IMR-90 (cell line): ENCODE data around the gene YPEL5. TPM values are rescaled to one million over a fixed set of nuclear protein-coding genes. Genes with fewer than 3 reads are reported as not detected.

Experiments used
- ATAC-seq: fragments of 200-7000 bp; cut with Tn5 transposase; 2 replicates; pipeline ENCODE4 v1.9.1; 2020; ENCODE audit warnings: low read depth, mild to moderate bottlenecking, moderate library complexity
- BruUV-seq: library from RNA; stranded (reverse); fragments of 400-500 nt; replicated peaks from 2 replicates; lab custom pipeline; 2021; lab: Mats Ljungman, UMichigan
- CTCF ChIA-PET: fragments of 300-600 bp; formaldehyde crosslinking; extraction: SDS; loops from one replicate; lab custom pipeline; 2021; ENCODE audit warnings: antibody characterized with exemption; lab: Yijun Ruan, JAX
- POLR2A ChIA-PET: fragments of 300-600 bp; sonication (Branson Sonifier 250); formaldehyde crosslinking; loops from one replicate; lab custom pipeline; 2022; ENCODE audit warnings: antibody characterized with exemption; ENCODE audit not compliant: unreplicated experiment; lab: Charles Lee
- DNase-seq: peaks from one replicate; pipeline ENCODE4 v3.0.0; 2013
- H2AFZ ChIP-seq: replicated peaks from 2 replicates; pipeline ENCODE3; 2013; ENCODE audit warnings: low read length, mild to moderate bottlenecking; ENCODE audit not compliant: poor library complexity
- H2AK5ac ChIP-seq: 2 replicates; pipeline ENCODE4 v1.6.1; 2013; ENCODE audit warnings: low read depth, low read length, inconsistent platforms
- H2AK9ac ChIP-seq: replicated peaks from 2 replicates; pipeline ENCODE3; 2013; ENCODE audit warnings: mild to moderate bottlenecking, low read depth, low read length, moderate library complexity; ENCODE audit not compliant: poor library complexity
- H2BK120ac ChIP-seq: 2 replicates; pipeline ENCODE4 v1.6.1; 2013; ENCODE audit warnings: low read depth, low read length, inconsistent platforms
- H2BK15ac ChIP-seq: 3 replicates; pipeline ENCODE4 v1.6.1; 2013; ENCODE audit warnings: low read depth, low read length, inconsistent platforms
- H2BK20ac ChIP-seq: 2 replicates; pipeline ENCODE4 v1.6.1; 2013; ENCODE audit warnings: low read depth, mild to moderate bottlenecking, inconsistent platforms, low read length, moderate library complexity
- H2BK5ac ChIP-seq: 2 replicates; pipeline ENCODE4 v1.6.1; 2013; ENCODE audit warnings: mild to moderate bottlenecking, low read depth, low read length, inconsistent platforms; ENCODE audit not compliant: poor library complexity, severe bottlenecking
- H3K14ac ChIP-seq: replicated peaks from 2 replicates; pipeline ENCODE4 v1.6.1; 2013; ENCODE audit warnings: low read depth, low read length, inconsistent platforms
- H3K18ac ChIP-seq: 2 replicates; pipeline ENCODE4 v1.6.1; 2013; ENCODE audit warnings: low read depth, low read length, control low read depth
- H3K23ac ChIP-seq: 2 replicates; pipeline ENCODE4 v1.6.1; 2013; ENCODE audit warnings: low read depth, low read length, inconsistent platforms
- H3K27ac ChIP-seq: 2 replicates; pipeline ENCODE4 v1.5.1; 2013; ENCODE audit warnings: mild to moderate bottlenecking, control low read depth, low read length; ENCODE audit not compliant: insufficient read depth
- H3K27me3 ChIP-seq: 2 replicates; pipeline ENCODE4 v1.6.1; 2013; ENCODE audit warnings: low read length; ENCODE audit not compliant: control insufficient read depth, insufficient read depth
- H3K36me3 ChIP-seq: 2 replicates; pipeline ENCODE4 v1.6.1; 2013; ENCODE audit warnings: low read length, mixed read lengths; ENCODE audit not compliant: control insufficient read depth, insufficient read depth
- H3K4ac ChIP-seq: 2 replicates; pipeline ENCODE4 v1.6.1; 2013; ENCODE audit warnings: low read depth, low read length, inconsistent platforms
- H3K4me1 ChIP-seq: 2 replicates; pipeline ENCODE4 v1.6.1; 2013; ENCODE audit warnings: low read length, mixed read lengths; ENCODE audit not compliant: control insufficient read depth, insufficient read depth
- H3K4me2 ChIP-seq: 2 replicates; pipeline ENCODE4 v1.6.1; 2013; ENCODE audit warnings: low read depth, mild to moderate bottlenecking, control low read depth, low read length, moderate library complexity
- H3K4me3 ChIP-seq: 2 replicates; pipeline ENCODE4 v1.5.1; 2013; ENCODE audit warnings: low read depth, mild to moderate bottlenecking, control low read depth, low read length, moderate library complexity; ENCODE audit not compliant: insufficient read depth
- H3K56ac ChIP-seq: 2 replicates; pipeline ENCODE4 v1.6.1; 2013; ENCODE audit warnings: low read length, inconsistent platforms; ENCODE audit not compliant: insufficient read depth; ENCODE audit errors: extremely low read depth
- H3K79me1 ChIP-seq, 2 experiments: 2 replicates each; pipeline ENCODE4 v1.6.1; 2013; ENCODE audit warnings: low read length in 2 of 2, inconsistent platforms in 1 of 2, low read depth in 1 of 2
- H3K9ac ChIP-seq: 2 replicates; pipeline ENCODE4 v1.6.1; 2013; ENCODE audit warnings: low read depth, low read length, control low read depth
- H3K9me1 ChIP-seq: 2 replicates; pipeline ENCODE4 v1.6.1; 2013; ENCODE audit warnings: low read length, inconsistent platforms; ENCODE audit not compliant: insufficient read depth
- H3K9me3 ChIP-seq: 2 replicates; pipeline ENCODE4 v1.6.1; 2013; ENCODE audit warnings: low read length; ENCODE audit not compliant: control insufficient read depth, insufficient read depth
- H4K20me1 ChIP-seq: 2 replicates; pipeline ENCODE4 v1.6.1; 2013; ENCODE audit warnings: low read length, inconsistent platforms; ENCODE audit not compliant: insufficient read depth
- H4K5ac ChIP-seq: 2 replicates; pipeline ENCODE4 v1.6.1; 2013; ENCODE audit warnings: mild to moderate bottlenecking, low read depth, low read length, control low read depth
- H4K8ac ChIP-seq, 2 experiments: 2 replicates each; pipeline ENCODE4 v1.6.1; 2013; ENCODE audit warnings: low read depth in 2 of 2, low read length in 2 of 2, control low read depth in 1 of 2, inconsistent platforms in 1 of 2
- H4K91ac ChIP-seq: 2 replicates; pipeline ENCODE4 v1.6.1; 2013; ENCODE audit warnings: low read depth, low read length, inconsistent platforms; ENCODE audit not compliant: insufficient read depth
- BHLHE40 ChIP-seq: fragments of 150-350 bp; IDR thresholded peaks from 2 replicates; pipeline ENCODE4 v1.6.1; 2016; ENCODE audit warnings: mild to moderate bottlenecking, low read depth, low read length
- CEBPB ChIP-seq: IDR thresholded peaks from 2 replicates; pipeline ENCODE4 v1.6.1; 2012; ENCODE audit warnings: low read depth, low read length, improper control_type of control experiment
- CHD1 ChIP-seq: IDR thresholded peaks from 2 replicates; pipeline ENCODE4 v1.6.1; 2012; ENCODE audit warnings: low read depth, low read length, improper control_type of control experiment
- FOS ChIP-seq: fragments of 150-350 bp; IDR thresholded peaks from 2 replicates; pipeline ENCODE4 v1.6.1; 2016; ENCODE audit warnings: low read depth, low read length
- MAFK ChIP-seq: IDR thresholded peaks from 2 replicates; pipeline ENCODE4 v1.6.1; 2012; ENCODE audit warnings: low read depth, low read length, improper control_type of control experiment
- MAZ ChIP-seq: IDR thresholded peaks from 2 replicates; pipeline ENCODE4 v1.6.1; 2012; ENCODE audit warnings: low read depth, mild to moderate bottlenecking, low read length, improper control_type of control experiment, moderate library complexity, borderline replicate concordance
- MXI1 ChIP-seq: IDR thresholded peaks from 2 replicates; pipeline ENCODE4 v1.6.1; 2012; ENCODE audit warnings: low read depth, mild to moderate bottlenecking, low read length, moderate library complexity, borderline replicate concordance
- NFE2L2 ChIP-seq: fragments of 150-350 bp; IDR thresholded peaks from 2 replicates; pipeline ENCODE4 v1.6.1; 2016; ENCODE audit warnings: low read depth, mild to moderate bottlenecking, low read length
- POLR2A ChIP-seq: IDR thresholded peaks from 2 replicates; pipeline ENCODE4 v1.6.1; 2012; ENCODE audit warnings: mild to moderate bottlenecking, low read depth, low read length
- RAD21 ChIP-seq: IDR thresholded peaks from 2 replicates; pipeline ENCODE4 v1.6.1; 2012; ENCODE audit warnings: low read length, improper control_type of control experiment
- RCOR1 ChIP-seq: IDR thresholded peaks from 2 replicates; pipeline ENCODE4 v1.6.1; 2012; ENCODE audit warnings: mild to moderate bottlenecking, low read length, improper control_type of control experiment; ENCODE audit not compliant: insufficient replicate concordance
- RFX5 ChIP-seq: IDR thresholded peaks from 2 replicates; pipeline ENCODE4 v1.8.0; 2012; ENCODE audit warnings: low read depth, mild to moderate bottlenecking, low read length, moderate library complexity
- SMC3 ChIP-seq: fragments of 150-350 bp; IDR thresholded peaks from 2 replicates; pipeline ENCODE4 v1.6.1; 2016; ENCODE audit warnings: low read depth, mild to moderate bottlenecking, antibody characterized with exemption, low read length, moderate library complexity
- USF2 ChIP-seq: fragments of 150-350 bp; IDR thresholded peaks from 2 replicates; pipeline ENCODE4 v1.6.1; 2017; ENCODE audit warnings: mild to moderate bottlenecking, antibody characterized with exemption, low read length, low read depth
- WGBS, 2 experiments: methylation state at CpG; one replicate each; pipeline versions ENCODE4 v1.1.5 to v1.1.7; 2013; ENCODE audit warnings: missing lambda C conversion rate in 2 of 2; ENCODE audit not compliant: insufficient read length in 1 of 2; ENCODE audit errors: extremely low coverage in 2 of 2; 5-methylcytosine and 5-hydroxymethylcytosine counted together
- dilution Hi-C: fragments of 300-500 bp; cut with HindIII; formaldehyde crosslinking; loops from one replicate; pipeline ENCODE4 v1.14.3; 2018; ENCODE audit warnings: low sequenced_read_pairs; ENCODE audit not compliant: unreplicated experiment
- in situ Hi-C: fragments of 300-500 bp; cut with MboI; formaldehyde crosslinking; loops from 3 replicates; pipeline ENCODE4 v1.14.3; 2019; ENCODE audit warnings: low sequenced_read_pairs, inconsistent platforms, mixed read lengths
- intact Hi-C: fragments of 100-400 bp; cut with micrococcal nuclease; formaldehyde crosslinking; loops from 2 replicates; pipeline ENCODE4 v1.10.0; 2022
- polyA plus RNA-seq, 3 experiments: library from polyadenylated mRNA; depleted of rRNA; stranded (reverse); fragments of >200 nt; gene quantifications; 2 replicates each; pipeline ENCODE4 v1.2.3, GENCODE V29; 2012; ENCODE audit warnings: low replicate concordance in 1 of 3
- total RNA-seq: library from RNA; depleted of rRNA; stranded (reverse); fragments of >200 nt; gene quantifications from 2 replicates; pipeline ENCODE4 v1.2.3, GENCODE V29; 2012
- TF ChIP-seq, protein P1 (sequence below): conservative IDR thresholded peaks from 2 replicates; pipeline ENCODE4 v1.5.1; 2012; ENCODE audit warnings: mild to moderate bottlenecking, low read depth, low read length, improper control_type of control experiment
- TF ChIP-seq, protein P2 (sequence below): fragments of 150-350 bp; IDR thresholded peaks from 2 replicates; pipeline ENCODE4 v1.6.1; 2016; ENCODE audit warnings: low read depth, mild to moderate bottlenecking, low read length, moderate library complexity, borderline replicate concordance

YPEL5 gene
- total and polyA plus RNA-seq, 2 of the 4 experiments (the other 2 are of a cell fraction): 40.7 to 62.6 TPM

DNA sequence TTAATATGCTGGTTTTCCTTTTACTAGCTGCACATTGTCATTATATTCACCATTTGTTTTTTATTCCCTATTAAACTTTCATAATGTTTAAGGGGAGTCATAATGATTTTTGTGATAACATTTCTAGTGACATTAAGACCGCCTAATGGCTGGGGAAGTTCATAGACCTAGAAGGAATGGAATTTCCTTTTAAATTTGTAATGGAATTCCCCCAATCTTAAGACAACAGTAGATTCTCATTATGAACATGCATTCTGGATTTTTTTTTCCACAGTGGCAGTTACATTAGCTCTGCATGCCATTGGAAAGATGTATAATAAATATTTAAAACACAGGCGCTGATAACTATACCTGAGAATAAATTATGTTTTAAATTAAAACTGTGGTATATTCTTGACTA, 8.4 kb downstream of the YPEL5 start:
- ChIA-PET POLR2A (no interaction called here), CTCF (interaction anchor here (1.2 to 2.9 kb wide), 2 partner anchors 9 to 556 kb away, joined by 4 to 20 read pairs; no protein-coding TSS in a partner anchor)
- no CpG with 5 or more reads among the region's 2 CpGs for WGBS, 2 experiments
- H4K8ac ChIP-seq: no peak overlapping the region
- H3K9me1 ChIP-seq: no peaks in the 10 kb centered on the region
- H2BK15ac ChIP-seq: no peak overlapping the region
- no TSS peak for BruUV-seq
- H3K4me1 ChIP-seq: peaks cover 2% of the 10 kb centered on the region; the same call in 1 of the 2 replicates
- H3K27ac ChIP-seq: no peak overlapping the region
- no peak overlapping the region for H2AK9ac ChIP-seq
- no peak overlapping the region for H2BK20ac ChIP-seq
- dilution Hi-C loops (no loop called here), in situ Hi-C loops (loop anchor here (25.0 kb wide), 2 partner anchors 1007 to 1182 kb away; no protein-coding TSS in a partner anchor), intact Hi-C loops (no loop called here)
- H3K4me3 ChIP-seq: no peak overlapping the region
- no peaks in the 10 kb centered on the region for H3K27me3 ChIP-seq
- H3K18ac ChIP-seq: no peak overlapping the region
- H3K79me1 ChIP-seq: peaks cover 25 to 40% of the 10 kb centered on the region in 2 experiments
- no peak overlapping the region for H2AK5ac ChIP-seq
- TF ChIP-seq MAFK: no peak
- TF ChIP-seq BHLHE40: no peak
- TF ChIP-seq, protein P1, sequence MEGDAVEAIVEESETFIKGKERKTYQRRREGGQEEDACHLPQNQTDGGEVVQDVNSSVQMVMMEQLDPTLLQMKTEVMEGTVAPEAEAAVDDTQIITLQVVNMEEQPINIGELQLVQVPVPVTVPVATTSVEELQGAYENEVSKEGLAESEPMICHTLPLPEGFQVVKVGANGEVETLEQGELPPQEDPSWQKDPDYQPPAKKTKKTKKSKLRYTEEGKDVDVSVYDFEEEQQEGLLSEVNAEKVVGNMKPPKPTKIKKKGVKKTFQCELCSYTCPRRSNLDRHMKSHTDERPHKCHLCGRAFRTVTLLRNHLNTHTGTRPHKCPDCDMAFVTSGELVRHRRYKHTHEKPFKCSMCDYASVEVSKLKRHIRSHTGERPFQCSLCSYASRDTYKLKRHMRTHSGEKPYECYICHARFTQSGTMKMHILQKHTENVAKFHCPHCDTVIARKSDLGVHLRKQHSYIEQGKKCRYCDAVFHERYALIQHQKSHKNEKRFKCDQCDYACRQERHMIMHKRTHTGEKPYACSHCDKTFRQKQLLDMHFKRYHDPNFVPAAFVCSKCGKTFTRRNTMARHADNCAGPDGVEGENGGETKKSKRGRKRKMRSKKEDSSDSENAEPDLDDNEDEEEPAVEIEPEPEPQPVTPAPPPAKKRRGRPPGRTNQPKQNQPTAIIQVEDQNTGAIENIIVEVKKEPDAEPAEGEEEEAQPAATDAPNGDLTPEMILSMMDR: no peak
- no peak for TF ChIP-seq FOS
- no peak for TF ChIP-seq USF2
- TF ChIP-seq RFX5: no peak
- TF ChIP-seq NFE2L2: no peak
- TF ChIP-seq, protein P2, sequence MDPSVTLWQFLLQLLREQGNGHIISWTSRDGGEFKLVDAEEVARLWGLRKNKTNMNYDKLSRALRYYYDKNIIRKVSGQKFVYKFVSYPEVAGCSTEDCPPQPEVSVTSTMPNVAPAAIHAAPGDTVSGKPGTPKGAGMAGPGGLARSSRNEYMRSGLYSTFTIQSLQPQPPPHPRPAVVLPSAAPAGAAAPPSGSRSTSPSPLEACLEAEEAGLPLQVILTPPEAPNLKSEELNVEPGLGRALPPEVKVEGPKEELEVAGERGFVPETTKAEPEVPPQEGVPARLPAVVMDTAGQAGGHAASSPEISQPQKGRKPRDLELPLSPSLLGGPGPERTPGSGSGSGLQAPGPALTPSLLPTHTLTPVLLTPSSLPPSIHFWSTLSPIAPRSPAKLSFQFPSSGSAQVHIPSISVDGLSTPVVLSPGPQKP: no peak
- no peak for TF ChIP-seq RCOR1
- no peak for TF ChIP-seq MXI1
- no peak for TF ChIP-seq POLR2A
- TF ChIP-seq MAZ: no peak
- TF ChIP-seq CHD1: no peak
- no peak for TF ChIP-seq SMC3
- TF ChIP-seq CEBPB: no peak
- no peak for TF ChIP-seq RAD21
- H3K4me2 ChIP-seq: no peak overlapping the region
- no peak overlapping the region for H3K56ac ChIP-seq
- DNase-seq: peak; percentile 46
- no peak overlapping the region for H3K23ac ChIP-seq
- H3K9me3 ChIP-seq: no peaks in the 10 kb centered on the region
- no peak overlapping the region for H3K9ac ChIP-seq
- no peak overlapping the region for H4K91ac ChIP-seq
- no peak for ATAC-seq
- H4K20me1 ChIP-seq: peaks cover 6% of the 10 kb centered on the region; the same call in 1 of the 2 replicates
- H3K14ac ChIP-seq: no peak overlapping the region
- no peak overlapping the region for H4K5ac ChIP-seq
- no peak overlapping the region for H3K4ac ChIP-seq
- no peak overlapping the region for H2BK120ac ChIP-seq
- peaks cover 17% of the 10 kb centered on the region for H3K36me3 ChIP-seq
- H2BK5ac ChIP-seq: no peak overlapping the region
- no peak overlapping the region for H2AFZ ChIP-seq
